GM23338 (cell line): ENCODE results near the gene FXYD6. TPM values are rescaled to one million over a fixed set of nuclear protein-coding genes. Genes with fewer than 3 reads are reported as not detected.

Experiments
- ATAC-seq: fragments of 200-7000 bp; cut with Tn5 transposase; 3 replicates; pipeline ENCODE4 v1.9.1; 2020
- DNase-seq: peaks from one replicate; pipeline ENCODE4 v3.0.0-alpha.2; 2015; ENCODE audit warnings: low spot score
- H2AFZ ChIP-seq: fragments of 200-600 bp; sonication (generic); 2 replicates; pipeline ENCODE4 v1.8.0; 2016; ENCODE audit warnings: antibody characterized with exemption, mild to moderate bottlenecking, moderate library complexity
- H3F3A ChIP-seq: fragments of 200-600 bp; sonication (generic); replicated peaks from 2 replicates; pipeline ENCODE4 v1.8.0; 2017; ENCODE audit warnings: antibody characterized with exemption, mixed run types, low read depth
- H3K27ac ChIP-seq: fragments of 200-600 bp; sonication (generic); 2 replicates; pipeline ENCODE4 v1.6.1; 2016; ENCODE audit warnings: low read depth
- H3K27me3 ChIP-seq: fragments of 200-600 bp; sonication (generic); 2 replicates; pipeline ENCODE4 v1.8.0; 2016; ENCODE audit warnings: mild to moderate bottlenecking, mixed run types, moderate library complexity; ENCODE audit not compliant: insufficient read depth
- H3K36me3 ChIP-seq: fragments of 200-600 bp; sonication (generic); 2 replicates; pipeline ENCODE4 v1.8.0; 2016; ENCODE audit warnings: mild to moderate bottlenecking; ENCODE audit not compliant: insufficient read depth
- H3K4me1 ChIP-seq: fragments of 200-600 bp; sonication (generic); 2 replicates; pipeline ENCODE4 v1.8.0; 2016; ENCODE audit warnings: mild to moderate bottlenecking, moderate library complexity; ENCODE audit not compliant: insufficient read depth
- H3K4me2 ChIP-seq: fragments of 200-600 bp; sonication (generic); 2 replicates; pipeline ENCODE4 v1.7.1; 2017; ENCODE audit warnings: mixed run types
- H3K4me3 ChIP-seq: fragments of 200-600 bp; sonication (generic); 2 replicates; pipeline ENCODE4 v1.6.1; 2016; ENCODE audit warnings: mixed run types
- H3K79me2 ChIP-seq: fragments of 200-600 bp; sonication (generic); replicated peaks from 2 replicates; pipeline ENCODE4 v1.8.0; 2017; ENCODE audit warnings: mild to moderate bottlenecking; ENCODE audit not compliant: insufficient read depth
- H3K9me2 ChIP-seq: fragments of 200-600 bp; sonication (generic); 2 replicates; pipeline ENCODE4 v1.8.0; 2017; ENCODE audit not compliant: insufficient read depth
- H4K20me1 ChIP-seq: fragments of 200-600 bp; sonication (generic); replicated peaks from 2 replicates; pipeline ENCODE4 v1.8.0; 2017; ENCODE audit warnings: mild to moderate bottlenecking; ENCODE audit not compliant: insufficient read depth
- H3K27ac Mint-ChIP-seq: 2 replicates; pipeline ENCODE4 v1.8.0; 2020; ENCODE audit warnings: inconsistent platforms, mild to moderate bottlenecking, moderate library complexity, mixed read lengths
- H3K27me3 Mint-ChIP-seq: 3 replicates; pipeline ENCODE4 v1.8.0; 2022; ENCODE audit warnings: low read depth, mild to moderate bottlenecking, moderate library complexity, mixed read lengths, inconsistent platforms; ENCODE audit not compliant: insufficient read depth, poor library complexity
- H3K36me3 Mint-ChIP-seq: 3 replicates; pipeline ENCODE4 v1.8.0; 2021; ENCODE audit warnings: low read depth, mild to moderate bottlenecking, inconsistent platforms, moderate library complexity, mixed read lengths
- H3K4me1 Mint-ChIP-seq: 3 replicates; pipeline ENCODE4 v1.8.0; 2020; ENCODE audit warnings: mild to moderate bottlenecking, inconsistent platforms, mixed read lengths
- H3K4me3 Mint-ChIP-seq: 3 replicates; pipeline ENCODE4 v1.8.0; 2021; ENCODE audit warnings: moderate library complexity, mild to moderate bottlenecking, inconsistent platforms, mixed read lengths
- H3K9me3 Mint-ChIP-seq: 3 replicates; pipeline ENCODE4 v1.8.0; 2020; ENCODE audit warnings: moderate library complexity, mild to moderate bottlenecking, inconsistent platforms, mixed read lengths
- CTCF ChIP-seq, 2 experiments: fragments of 200-600 bp in 1 of 2; sonication (generic) in 1 of 2; conservative IDR thresholded peaks; 2 replicates each; pipeline versions ENCODE4 v1.5.1 to v1.6.1; 2016 to 2017; ENCODE audit warnings: antibody characterized with exemption in 2 of 2, low read depth in 2 of 2, mild to moderate bottlenecking in 2 of 2, moderate library complexity in 1 of 2
- EZH2 ChIP-seq: fragments of 200-600 bp; sonication (generic); IDR thresholded peaks from one replicate; pipeline ENCODE4 v1.8.0; 2017; ENCODE audit warnings: antibody characterized with exemption, mild to moderate bottlenecking, low read depth; ENCODE audit not compliant: unreplicated experiment
- EZH2phosphoT487 ChIP-seq: fragments of 200-600 bp; sonication (generic); IDR thresholded peaks from one replicate; pipeline ENCODE4 v1.8.1; 2018; ENCODE audit warnings: antibody characterized with exemption; ENCODE audit not compliant: unreplicated experiment
- POLR2AphosphoS5 ChIP-seq: IDR thresholded peaks from 2 replicates; pipeline ENCODE4 v1.6.1; 2016; ENCODE audit warnings: antibody characterized with exemption, low read depth
- REST ChIP-seq: IDR thresholded peaks from one replicate; pipeline ENCODE4 v1.6.1; 2018; ENCODE audit warnings: antibody characterized with exemption; ENCODE audit not compliant: unreplicated experiment
- ZNF331 ChIP-seq: fragments of 250-450 bp; sonication (Bioruptor Pico); IDR thresholded peaks from 2 replicates; pipeline ENCODE4 v1.5.0; 2020; ENCODE audit warnings: low read depth, mild to moderate bottlenecking, moderate library complexity
- polyA plus RNA-seq: library from polyadenylated mRNA; unstranded; fragments of >200 nt; fragmentation: Nextera tagmentation; extraction: Ambion mirVana; gene quantifications from 2 replicates; pipeline ENCODE4 v1.2.1, GENCODE V29; 2016
- total RNA-seq: library from RNA; depleted of rRNA; stranded (reverse); fragments of >200 nt; shearing (Covaris generic); gene quantifications from 2 replicates; pipeline ENCODE4 v1.2.3, GENCODE V29; 2014

Gene FXYD6
- total and polyA plus RNA-seq, 2 experiments from 2014 or later = 26.2 to 30.7 TPM

DNA sequence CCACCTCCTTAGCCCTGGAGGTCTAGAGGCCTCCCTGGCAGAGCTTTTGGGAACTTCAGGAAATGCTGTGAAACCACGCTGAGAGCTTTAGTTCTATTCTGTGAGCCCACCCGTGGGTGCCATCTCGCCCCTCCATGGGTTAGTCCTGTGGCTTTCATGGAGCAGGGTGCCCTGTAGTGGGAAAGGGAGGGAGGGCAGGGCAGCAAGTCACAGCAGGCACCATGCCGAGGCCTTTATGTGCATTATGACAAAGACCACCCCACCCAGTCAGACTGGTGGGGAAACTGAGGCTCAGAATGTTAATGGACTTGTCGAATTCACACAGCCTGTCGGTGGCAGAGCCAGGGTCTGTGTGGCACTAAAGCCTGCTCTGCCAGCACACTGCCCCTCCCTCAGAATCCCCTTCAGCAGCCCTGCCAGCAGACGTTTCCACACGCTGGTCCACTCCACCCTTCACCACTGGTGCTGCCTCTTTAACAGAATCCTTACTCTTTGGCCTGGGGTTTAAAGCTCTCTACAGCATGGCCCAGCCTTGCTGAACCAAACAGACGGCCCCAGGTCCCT, 39.3 kb upstream of the FXYD6 start:
- no peak overlapping the region for H2AFZ ChIP-seq
- H3K27ac Mint-ChIP-seq = no peak overlapping the region
- ATAC-seq = no peak

More for the DNA sequence above, 39.3 kb upstream of the FXYD6 start:
- Histone ChIP-seq H3K4me3 (no peak overlapping the region), H3K79me2 (no peaks in the 10 kb centered on the region), H3K4me2 (no peak overlapping the region), H3K9me2 (no peaks in the 10 kb centered on the region), H4K20me1 (no peaks in the 10 kb centered on the region), H3F3A (no peaks in the 10 kb centered on the region), H3K27me3 (no peaks in the 10 kb centered on the region), H3K36me3 (no peaks in the 10 kb centered on the region), H3K27ac (no peak overlapping the region), H3K4me1 (no peaks in the 10 kb centered on the region)
- Mint-ChIP-seq H3K9me3 (no peaks in the 10 kb centered on the region), H3K4me3 (no peak overlapping the region), H3K4me1 (peaks cover 8% of the 10 kb centered on the region), H3K27me3 (peaks cover 15% of the 10 kb centered on the region), H3K36me3 (no peaks in the 10 kb centered on the region)
- TF ChIP-seq REST (no peak), POLR2AphosphoS5 (no peak), ZNF331 (no peak), CTCF (conservative IDR thresholded peaks at IDR 0.05; ENCODE audit: low read depth in 2 of 2) (no peak), EZH2phosphoT487 (no peak), EZH2 (no peak)
- DNase-seq = no peak
